Sciatic nerve (tissue), 2 donors: ENCODE data around the gene COX4I2. TPM values are rescaled to one million over a fixed set of nuclear protein-coding genes. Genes with fewer than 3 reads are reported as not detected.
"Not testable (repeated sequence)": the region's sequence is repeated elsewhere in the genome, so short reads cannot be mapped to it uniquely, and the experiment has no call there.

Source experiments
- ATAC-seq: fragments of 200-7000 bp; cut with Tn5 transposase; one replicate; pipeline ENCODE4 v1.9.1; 2020; ENCODE audit warnings: mild to moderate bottlenecking, moderate library complexity
- DNase-seq: peaks from one replicate; pipeline ENCODE4 v3.0.0-alpha.2; 2020; ENCODE audit warnings: low spot score
- intact Hi-C: fragments of 100-400 bp; cut with DNase I; formaldehyde crosslinking; loops from one replicate; pipeline ENCODE4 v1.14.2; 2022
- total RNA-seq: library from RNA; stranded (reverse); fragmentation: NEBNext Ultra II Directional; extraction: Animal tissue kit (Norgen Biotek cat#: 25700); gene quantifications from one replicate; pipeline ENCODE4 v1.2.1, GENCODE V29; 2021
- donor health status: DM: no; HTN: no; CAD: no.
- donor health status: DM: no; HTN: no; CAD: no.

COX4I2 gene
- total RNA-seq, 1 donor from 2014 or later, result 8.3 TPM

DNA sequence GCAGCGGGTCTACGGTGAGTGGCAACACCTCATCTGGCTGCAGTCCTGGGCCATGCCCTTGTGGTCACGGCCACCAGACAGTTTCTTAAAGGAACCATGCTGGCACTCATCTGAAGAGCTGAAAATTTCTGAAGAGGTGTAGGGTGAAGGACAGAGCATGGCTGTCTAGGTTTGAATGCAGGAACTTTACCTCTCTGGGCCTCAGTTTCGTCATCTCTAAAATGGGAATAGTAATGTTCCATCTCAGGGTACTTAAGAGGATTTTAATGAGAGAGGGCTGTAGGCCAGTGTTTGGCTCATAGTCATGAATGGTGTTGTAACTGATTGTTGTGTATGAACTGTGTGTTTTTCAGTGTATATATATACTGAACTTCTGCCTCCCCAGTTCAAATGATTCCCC, 5.8 kb downstream of the COX4I2 start:
- DNase-seq (no peak), ATAC-seq (no peak)

DNA sequence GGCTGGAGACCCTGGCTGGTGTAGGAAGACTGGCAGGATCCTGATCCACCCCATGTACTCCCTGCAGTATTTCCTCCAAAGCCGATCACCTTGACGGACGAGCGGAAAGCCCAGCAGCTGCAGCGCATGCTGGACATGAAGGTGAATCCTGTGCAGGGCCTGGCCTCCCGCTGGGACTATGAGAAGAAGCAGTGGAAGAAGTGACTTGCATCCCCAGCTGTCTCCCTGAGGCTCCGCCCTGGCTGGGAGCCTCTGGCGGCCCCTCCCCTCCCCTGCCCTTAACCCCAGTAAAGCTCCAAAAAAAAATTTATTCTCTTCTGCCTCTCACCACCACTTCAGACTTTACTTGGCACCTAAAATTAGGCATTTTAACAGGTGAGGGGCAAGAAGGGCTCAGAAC, 7.0 kb downstream of the COX4I2 start:
- ATAC-seq (no peak), DNase-seq (no peak)
- intact Hi-C loops, result no loop called here

More for the DNA sequence above, 5.8 kb downstream of the COX4I2 start:
- intact Hi-C loops, result no loop called here

DNA sequence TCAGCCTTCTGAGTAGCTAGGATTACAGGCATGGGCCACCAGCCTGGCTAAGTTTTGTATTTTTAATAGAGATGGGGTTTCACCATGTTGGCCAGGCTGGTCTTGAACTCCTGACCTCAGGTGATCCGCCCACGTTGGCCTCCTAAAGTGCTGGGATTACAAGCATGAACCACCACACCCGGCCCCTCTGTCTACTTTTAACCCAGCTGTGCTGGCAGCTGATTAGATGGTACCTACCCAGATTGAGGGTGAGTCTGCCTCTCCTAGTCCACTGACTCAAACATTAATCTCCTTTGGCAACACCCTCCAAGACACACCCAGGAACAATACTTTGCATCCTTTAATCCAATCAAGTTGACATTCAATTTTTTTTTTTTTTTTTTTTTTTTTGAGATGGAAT, 10.4 kb downstream of the COX4I2 start:
- intact Hi-C loops, ATAC-seq, DNase-seq: not testable (repeated sequence)

GRCh38 chr20:31652917-31653396, 15.2 kb downstream of the COX4I2 start:
- intact Hi-C loops, result no loop called here
- DNase-seq (no peak), ATAC-seq (no peak)

GRCh38 chr20:31653561-31653960, 15.8 kb downstream of the COX4I2 start:
- intact Hi-C loops, result no loop called here
- ATAC-seq (no peak), DNase-seq (no peak)

DNA sequence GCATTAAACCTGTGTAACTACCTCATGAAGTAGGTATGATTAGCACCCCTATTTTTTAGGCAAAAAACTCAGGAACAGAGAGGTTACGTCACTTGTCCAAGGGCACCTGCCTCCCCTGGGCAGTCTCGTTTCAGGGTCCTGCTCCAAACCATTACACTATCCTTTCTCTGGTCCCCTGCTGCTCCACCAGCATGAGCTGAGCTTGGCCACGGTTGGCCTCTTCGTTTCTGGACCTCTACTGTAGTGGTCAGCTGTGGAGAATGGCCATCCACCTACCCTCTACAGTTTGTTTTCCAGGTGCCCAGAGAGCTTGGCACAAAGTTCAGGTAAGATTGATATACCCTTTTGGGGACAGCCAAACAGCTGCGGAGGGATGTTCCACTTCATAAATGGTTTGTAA, 16.8 kb downstream of the COX4I2 start:
- ATAC-seq (no peak), DNase-seq (no peak)
- intact Hi-C loops, result no loop called here

GRCh38 chr20:31661625-31662371, 24.1 kb downstream of the COX4I2 start:
- intact Hi-C loops, result loop anchor here (2.0 kb wide), 1 partner anchor 59 kb away; no protein-coding TSS in a partner anchor
- DNase-seq, result peak; percentile 90
- ATAC-seq, result peak; percentile 89

DNA sequence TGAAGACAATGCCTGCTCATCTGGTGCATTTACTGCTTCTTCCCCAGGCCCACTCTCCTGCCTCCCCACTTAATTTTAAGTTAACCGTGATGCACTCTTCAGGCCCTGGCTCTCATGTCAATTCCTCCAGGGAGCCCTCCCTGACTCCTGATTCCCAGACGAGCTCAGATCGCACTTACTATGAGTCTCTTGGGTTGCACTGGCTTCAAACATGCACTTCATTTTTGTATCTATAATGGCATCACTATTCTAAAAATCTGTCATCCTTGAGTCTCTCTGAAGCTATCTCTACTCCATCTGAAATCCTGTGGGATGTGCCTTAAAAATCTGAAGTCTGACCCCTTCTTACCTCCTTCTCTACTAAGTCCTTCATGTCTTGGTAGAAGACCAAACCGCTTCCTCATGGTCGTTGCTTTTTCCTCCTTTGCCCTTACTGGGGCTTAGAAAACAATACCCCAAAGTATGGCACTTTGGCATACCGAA, 24.7 kb downstream of the COX4I2 start:
- DNase-seq, result no peak

GRCh38 chr20:31663524-31663837, 25.8 kb downstream of the COX4I2 start:
- no peak for DNase-seq
- no peak for ATAC-seq
- intact Hi-C loops, result no loop called here

More for the DNA sequence above, 24.7 kb downstream of the COX4I2 start:
- intact Hi-C loops, result no loop called here
- ATAC-seq, result no peak

GRCh38 chr20:31663838-31664695, 26.4 kb downstream of the COX4I2 start:
- no peak for ATAC-seq
- intact Hi-C loops, result no loop called here
- DNase-seq, result no peak

DNA sequence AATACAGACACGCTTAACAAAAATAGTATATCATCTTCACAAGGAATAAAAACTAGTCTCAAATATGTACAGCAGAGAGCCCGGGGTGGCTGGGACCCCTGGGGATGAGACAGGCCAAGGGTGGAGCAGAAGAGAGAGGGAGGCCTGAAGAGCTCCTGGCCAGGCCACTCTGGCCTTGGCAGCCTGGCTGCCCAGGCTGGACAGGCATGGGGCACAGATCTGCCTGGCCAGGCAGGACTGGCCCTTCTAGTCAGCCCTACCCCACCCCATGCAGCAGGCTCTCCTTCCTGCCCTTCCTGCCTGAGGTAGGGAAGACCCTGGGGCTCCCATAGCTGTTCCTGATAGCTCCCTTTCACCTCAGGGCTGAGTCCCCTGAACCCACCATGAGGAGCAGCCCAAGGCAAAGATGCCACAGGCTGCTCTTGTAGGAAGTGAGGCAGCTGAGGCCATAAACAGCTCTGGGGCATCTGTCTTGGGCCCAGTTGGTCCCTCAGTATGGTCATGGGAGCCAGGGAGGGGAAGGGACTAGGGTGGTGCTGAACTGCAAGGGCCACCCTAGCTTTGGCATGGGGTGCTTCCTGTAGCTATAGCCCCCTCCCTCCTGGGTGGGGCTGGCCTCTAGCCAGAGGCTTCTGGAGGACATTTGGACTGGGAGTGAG, 27.1 kb downstream of the COX4I2 start:
- ATAC-seq, result peak; percentile 1
- intact Hi-C loops, result no loop called here

DNA sequence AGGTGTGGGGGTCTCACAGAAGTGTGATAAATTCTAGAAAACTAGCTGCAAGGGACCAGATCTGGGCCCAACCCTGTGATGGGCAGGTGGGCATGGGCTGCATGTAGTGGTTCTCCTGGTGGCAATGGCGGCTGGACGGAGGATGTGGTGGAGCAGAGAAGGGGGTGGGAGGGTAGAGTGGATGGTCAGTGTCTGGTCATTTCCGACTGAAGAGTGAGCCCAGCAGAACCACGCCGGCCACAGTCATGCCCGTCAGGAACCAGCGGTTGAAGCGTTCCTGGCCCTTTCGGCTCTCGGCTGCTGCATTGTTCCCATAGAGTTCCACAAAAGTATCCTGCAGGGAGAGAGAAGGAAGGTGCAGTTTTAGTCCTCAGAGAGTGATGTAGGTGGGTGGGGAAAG, 28.0 kb downstream of the COX4I2 start:
- DNase-seq (no peak), ATAC-seq (no peak)
- intact Hi-C loops, result no loop called here

More for the DNA sequence above, 27.1 kb downstream of the COX4I2 start:
- no peak for DNase-seq

DNA sequence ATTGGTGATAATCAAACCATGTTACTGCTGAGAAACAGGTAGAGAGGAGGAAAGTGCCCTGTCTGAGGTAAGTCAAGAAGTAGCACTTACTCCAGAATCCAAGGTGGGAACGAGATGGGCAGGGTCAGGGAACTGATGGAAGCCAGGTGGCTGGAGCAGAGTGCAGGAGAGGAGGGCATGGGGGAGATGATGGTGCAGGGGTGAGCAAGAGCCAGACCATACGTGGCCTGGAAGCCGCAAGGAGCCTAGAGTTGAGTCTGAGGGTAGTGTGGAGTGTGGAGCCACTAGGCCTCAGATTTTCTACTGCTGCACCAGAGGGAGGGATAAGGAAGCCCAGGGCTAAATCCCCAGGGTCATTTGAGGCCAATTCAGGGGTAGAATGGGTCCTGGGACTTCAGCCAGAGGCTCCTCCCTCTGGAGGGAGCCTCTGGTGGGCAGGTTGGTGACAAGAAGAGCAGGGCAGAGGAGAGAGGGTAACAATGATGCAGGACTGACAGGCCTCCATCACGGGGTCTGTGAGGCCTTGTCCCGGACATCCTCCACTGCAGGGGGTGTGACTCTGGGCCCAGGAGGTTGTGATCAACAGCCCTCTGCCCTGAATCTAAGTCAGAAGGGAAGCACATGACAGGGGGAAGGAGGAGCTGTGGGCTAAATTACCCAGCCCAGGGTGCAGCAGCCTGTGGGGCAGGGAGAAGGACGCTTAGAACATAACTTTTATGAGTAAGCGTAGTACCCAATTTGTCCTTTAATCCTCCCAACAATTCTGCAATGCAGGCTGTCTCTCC, 28.7 kb downstream of the COX4I2 start:
- DNase-seq (peak; percentile 69), ATAC-seq (peak; percentile 68)
- intact Hi-C loops, result no loop called here

DNA sequence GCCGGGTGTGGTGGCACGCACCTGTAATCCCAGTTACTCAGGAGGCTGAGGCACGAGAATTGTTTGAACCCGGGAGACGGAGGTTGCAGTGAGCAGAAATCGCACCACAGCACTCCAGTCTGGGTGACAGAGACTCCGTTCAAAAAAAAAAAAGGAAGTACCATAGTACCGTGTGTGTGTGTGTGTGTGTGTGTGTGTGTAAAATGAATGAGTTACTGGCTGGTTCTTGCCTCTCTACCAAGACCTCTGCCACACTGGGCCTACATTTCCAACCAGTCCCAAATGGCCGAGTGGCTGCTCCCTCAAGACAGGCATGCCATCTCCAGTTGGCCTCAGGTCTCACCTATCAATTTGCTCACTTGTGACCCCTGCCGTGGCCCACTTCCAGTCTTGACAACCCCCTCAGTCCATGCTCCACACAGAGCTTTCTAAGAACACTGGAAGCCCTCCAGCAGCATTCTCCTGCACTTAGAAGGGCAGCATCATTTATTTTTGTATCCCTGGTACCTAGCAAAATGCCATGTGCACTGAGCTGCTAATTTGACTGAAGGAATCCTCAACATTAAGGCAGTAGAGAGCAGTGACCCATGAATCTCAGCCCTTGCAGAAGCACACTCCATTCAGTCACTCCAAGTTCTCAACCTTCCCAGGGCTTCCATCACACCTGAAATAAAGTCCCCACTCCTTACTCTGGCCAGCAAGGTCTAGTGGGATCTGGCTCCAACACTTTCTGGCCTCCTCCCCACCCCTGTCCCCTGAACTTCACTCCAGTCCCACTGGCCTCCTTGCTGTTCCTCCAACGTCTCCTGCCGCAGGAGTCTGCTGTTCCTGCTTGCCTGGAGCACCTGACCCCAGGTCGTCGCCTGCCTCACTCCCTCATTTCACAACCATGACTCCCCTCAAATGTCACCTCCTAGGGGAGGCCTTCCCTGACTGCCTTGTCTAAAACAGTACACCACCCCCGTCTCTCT, 29.9 kb downstream of the COX4I2 start:
- intact Hi-C loops, result no loop called here
- no peak for ATAC-seq

GRCh38 chr20:31668944-31669343, 31.2 kb downstream of the COX4I2 start:
- intact Hi-C loops, DNase-seq, ATAC-seq: not testable (repeated sequence)

More for the DNA sequence above, 29.9 kb downstream of the COX4I2 start:
- DNase-seq, result no peak

DNA sequence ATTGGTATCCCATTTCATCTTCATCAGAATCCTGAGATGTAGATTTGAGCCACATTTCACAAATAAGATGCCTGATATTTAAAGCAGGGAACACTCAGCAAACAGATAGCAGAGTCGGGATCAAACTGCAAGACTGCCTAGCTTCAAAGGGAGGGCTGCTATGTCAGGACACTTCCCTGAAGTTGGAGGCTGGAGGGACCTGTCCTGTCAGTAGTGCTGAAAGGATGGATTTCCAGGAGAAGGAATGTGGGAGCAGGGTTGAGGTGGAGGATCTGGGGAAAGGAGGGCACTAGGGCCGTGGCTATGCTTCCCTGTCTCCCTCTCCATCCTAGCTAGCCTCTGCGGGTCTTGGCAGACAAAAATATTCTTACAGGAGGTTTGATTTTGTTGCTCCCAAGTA, 32.2 kb downstream of the COX4I2 start:
- DNase-seq (no peak), ATAC-seq (no peak)
- intact Hi-C loops, result no loop called here

DNA sequence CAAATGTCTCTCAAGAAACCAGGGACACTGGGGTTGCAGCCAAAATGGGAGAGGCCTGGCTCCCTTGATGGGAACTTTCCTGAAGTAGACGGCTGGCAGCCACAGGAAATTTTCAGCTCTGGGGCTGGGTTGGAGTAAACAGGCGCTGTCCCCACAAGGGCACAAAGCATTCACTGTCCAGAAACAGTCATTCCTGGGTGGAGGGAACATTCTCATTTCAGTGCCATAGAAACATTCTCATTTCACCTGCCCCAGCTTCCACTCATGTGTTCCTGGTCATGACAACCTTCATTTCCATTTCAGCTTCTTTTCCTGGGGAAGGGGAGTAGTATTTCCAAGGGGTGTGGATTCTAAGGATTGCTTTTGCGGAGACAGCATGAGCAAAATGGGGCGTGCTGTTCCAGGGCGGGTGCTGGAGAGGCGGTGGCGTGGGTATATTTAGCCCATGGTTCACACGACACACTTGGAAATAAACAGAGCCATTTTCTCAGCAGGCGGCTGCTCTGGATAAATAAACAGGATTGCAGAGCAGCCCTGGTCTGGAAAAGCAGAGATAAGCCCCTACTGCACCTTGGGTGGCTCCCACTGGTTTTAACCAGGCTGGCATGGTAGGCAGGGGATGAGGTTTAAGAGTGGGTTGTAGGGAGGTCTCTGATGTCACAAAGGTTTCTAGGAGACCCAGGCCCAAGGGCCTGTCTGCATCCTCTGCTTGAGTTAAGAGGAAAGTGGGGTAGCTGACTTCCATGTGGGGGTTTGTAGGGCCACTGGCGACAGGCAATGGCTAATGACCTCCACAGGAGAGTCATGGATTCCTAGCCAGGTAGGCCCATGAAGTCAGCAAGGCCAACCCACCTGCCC, 32.9 kb downstream of the COX4I2 start:
- no peak for DNase-seq
- ATAC-seq, result peak; percentile 66
- intact Hi-C loops, result no loop called here
